Kidney glomerular epithelial cell (primary cell): Measurements from ENCODE around the gene KCNK5.
A peak's percentile ranks its signal among the peaks of the same experiment; 100 is the strongest.

Experiments
- DNase-seq: peaks from one replicate; lab custom pipeline; 2025; lab: John Stamatoyannopoulos, UW

KCNK5 gene

DNA sequence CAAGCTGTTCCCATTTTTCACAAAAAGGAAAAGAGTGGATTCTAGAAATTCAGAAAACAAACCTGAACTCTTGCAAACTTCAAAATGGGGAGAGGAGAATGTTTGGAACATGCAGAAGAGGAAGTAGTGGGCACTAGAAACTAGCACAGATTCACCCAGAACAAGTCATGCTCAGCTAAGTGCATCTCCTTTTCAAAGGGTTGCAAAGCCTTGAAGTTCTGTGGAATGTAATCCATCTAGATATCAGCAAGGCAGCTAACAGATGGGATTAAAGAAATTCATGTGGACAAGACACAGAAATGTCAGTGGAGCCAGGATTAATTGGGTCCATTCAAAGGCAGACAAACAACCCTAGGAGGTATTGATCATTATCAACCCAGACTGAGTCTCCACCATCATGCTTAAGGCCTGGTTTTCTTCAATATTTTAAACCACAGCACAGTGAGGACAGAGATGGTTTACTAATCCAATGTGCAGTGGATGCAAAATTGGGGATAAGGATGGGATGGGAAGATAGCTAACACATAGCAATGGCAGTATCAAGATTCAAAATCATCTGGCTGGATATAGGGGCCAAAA lies 31.3 kb downstream of the KCNK5 start:
- DNase-seq, result no peak

DNA sequence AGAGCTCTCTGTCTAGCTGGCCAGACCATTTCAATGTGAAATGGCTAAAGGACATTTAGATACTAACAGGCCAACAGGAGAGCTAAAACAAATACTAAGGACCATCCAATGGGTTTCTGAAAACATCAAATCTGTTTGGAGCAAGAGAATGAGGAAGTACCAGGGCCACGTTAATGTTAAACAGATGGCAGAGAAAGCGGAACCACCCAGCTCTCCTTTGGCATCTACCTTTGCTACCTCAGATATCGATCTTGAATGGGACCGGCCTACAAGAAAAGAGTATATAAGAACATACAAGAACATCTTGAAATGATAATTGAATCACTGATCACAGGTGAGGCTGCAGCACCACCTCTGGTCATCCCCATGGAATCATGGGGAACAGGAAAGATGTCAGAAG lies 31.8 kb downstream of the KCNK5 start:
- no peak for DNase-seq

DNA sequence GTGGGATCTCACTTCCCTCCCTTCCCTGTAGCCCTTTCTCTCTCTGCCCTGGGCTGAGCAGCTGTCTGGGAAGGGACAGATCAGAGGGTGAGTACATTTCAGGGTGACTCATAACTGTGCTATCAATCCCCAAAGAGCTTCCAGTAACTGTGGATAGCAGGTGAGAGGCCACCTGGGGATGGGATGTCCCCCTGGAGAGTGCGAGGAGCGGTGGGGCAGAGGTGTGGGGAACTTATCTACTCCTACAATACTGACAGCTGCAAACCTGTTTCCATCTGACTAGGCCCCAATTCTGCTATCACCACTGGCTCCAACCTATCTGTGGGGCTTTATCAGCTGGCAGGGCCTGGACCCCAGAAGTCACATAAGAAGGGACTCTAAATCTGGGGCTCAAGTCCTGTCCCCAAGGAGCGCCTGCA lies 32.6 kb downstream of the KCNK5 start:
- no peak for DNase-seq

DNA sequence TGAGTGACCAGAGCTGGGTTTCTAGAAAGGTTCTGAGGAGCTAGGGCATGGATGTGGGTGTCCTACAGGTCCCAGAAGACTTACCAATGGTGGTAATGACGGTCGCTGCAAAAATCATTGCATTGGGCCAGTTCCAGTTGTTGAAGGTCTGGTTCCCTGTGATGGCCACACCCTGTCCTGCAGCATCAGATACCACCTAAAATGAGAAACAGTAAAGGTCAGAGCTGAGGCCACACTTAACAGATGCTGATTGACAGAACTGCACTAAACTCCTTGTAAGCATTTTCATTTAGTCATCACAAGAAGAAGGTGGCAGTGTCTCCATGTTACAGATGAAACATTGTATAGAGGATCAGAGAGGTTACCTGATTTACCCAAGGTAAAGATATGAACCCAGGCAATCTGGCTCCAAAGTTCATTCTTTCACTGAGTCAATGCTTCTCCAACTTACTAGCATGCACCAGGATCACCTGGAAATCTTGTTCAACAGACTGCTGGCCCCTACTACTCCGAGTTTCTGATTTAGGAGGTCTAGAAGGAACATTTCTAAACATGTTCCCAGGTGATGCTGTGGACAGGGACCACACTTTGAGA lies 33.4 kb downstream of the KCNK5 start:
- DNase-seq, result no peak

DNA sequence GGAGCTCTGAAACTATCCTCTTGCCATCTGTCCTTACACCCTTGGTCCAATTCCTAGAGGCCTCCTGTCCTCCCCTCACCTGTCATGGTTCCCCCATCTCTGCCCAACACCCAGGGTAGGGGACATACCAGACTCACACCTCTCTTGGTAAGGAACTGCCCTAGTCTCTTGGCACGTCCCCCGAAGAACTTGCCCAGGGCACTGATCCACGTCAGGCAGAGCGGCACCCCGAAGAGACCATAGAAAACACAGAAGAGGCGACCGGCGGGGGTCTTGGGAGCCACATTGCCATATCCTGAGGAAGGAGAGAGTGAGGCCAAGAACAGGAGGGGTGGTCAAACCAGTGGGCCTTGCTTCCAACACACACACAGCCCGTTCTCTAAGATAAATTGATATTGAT lies 34.8 kb downstream of the KCNK5 start:
- DNase-seq, result no peak

DNA sequence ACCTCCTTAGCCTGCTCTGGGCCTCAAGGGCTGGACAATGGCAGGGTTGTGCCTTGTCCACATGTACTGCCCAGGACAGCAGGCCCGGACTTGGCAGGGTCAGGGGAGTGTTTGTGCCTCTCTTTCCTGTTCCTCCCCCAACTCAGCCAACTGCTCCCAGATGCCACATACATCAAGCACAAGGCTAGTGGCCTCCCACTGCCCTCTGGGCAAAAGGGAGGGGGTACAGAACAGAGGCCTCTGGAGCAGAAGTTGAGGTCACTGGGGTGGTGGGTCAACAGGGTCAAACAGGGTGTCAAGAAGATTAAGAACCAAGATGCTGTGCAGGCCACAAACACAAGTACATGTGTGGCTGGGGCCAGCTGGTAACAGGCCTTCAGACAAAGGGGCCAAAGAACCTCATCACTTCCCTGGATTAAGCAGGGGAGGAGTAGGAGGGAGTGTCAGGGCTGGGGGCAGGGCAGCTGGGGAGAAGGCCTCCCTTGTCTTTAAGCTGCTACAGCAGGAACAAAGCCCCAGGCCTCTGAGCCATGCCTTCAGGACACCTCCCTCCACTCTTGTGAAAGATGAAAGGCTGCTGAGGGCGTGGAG lies 36.0 kb downstream of the KCNK5 start:
- DNase-seq, result no peak

DNA sequence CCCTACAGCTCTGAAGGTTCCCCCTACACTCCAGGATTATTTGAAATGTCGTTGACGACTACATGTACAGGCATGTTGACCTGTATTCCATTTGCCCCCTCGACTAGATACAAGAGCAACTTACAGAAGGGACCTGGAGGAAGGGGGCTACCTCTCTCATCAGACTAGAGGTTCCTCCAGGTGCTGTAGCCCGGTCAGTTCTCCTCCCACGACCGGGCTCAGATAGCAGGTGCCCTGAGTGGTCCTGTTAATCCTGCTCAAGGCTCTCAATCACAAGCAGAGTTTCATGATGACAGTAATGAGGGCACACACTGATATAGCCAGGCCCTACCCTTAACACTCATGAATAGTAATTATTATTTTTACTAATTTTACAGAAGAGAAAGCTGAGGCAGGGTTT lies 36.5 kb downstream of the KCNK5 start:
- DNase-seq, result no peak

DNA sequence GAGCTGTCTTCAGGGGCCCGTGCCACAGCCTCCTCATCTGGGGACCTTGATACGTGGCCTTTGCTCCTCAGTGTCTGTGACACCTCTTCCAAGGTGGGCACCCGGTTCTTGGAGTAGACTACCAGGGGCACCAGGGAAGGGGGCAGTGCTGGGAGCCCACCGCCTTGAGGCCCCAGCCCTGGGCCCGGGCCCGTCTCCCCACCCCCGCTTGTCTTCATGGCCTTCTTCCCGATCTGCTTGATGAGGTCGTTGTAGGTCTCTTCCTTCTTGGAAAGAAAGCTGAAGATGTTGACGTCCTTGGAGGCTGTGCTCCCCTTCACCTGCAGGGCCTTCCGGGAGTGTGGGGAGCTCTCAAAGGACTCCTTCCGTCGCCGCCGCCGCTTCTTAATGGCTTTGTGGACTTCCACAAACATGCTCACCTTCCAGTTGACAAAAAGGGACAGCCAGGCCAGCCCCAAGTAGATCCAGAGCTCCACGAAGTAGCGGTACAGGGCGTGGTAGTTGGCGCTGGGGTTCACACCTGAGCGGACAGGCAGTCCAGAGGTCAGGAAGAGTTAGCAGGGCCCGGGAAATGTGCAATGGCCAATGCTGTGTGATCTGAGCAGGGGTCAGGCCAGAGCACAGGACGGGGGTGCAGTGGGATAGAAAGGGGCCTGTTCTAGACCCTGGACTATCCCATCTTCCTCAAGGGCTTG lies 37.9 kb downstream of the KCNK5 start:
- DNase-seq, result no peak

DNA sequence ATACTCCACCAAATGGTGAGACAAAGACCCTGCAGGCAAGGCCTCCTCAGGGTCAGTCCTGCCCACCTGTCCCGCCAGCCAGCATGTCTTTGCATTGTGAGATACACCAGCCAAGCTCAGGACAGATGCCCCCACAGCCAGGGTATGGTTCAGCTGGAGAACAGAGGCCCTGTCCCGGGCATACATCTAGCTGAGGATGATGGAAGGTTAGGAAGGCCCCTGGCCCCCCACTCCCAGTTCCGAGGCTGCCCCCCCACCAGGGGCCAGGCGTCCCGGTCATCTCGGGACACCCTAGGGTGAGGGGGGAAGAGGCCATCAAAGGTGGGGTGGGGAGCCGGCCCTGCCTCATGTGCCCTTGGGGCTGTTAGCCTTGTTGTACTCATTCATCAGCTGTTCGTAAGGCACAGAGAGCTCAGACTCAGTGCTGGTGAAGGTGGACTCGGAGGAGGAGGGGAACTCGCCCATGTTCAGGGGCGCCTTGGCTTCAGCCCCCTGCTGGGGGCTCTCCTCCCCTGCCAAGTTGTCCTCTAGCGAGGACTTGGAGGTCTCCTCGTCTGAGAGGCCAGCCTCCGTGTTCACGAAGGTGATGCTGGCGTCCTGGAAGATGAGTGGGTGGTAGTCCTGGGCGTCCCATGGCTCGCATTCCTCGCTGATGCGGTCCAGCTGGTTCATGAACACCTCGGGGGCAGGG lies 38.6 kb downstream of the KCNK5 start:
- DNase-seq, result no peak

DNA sequence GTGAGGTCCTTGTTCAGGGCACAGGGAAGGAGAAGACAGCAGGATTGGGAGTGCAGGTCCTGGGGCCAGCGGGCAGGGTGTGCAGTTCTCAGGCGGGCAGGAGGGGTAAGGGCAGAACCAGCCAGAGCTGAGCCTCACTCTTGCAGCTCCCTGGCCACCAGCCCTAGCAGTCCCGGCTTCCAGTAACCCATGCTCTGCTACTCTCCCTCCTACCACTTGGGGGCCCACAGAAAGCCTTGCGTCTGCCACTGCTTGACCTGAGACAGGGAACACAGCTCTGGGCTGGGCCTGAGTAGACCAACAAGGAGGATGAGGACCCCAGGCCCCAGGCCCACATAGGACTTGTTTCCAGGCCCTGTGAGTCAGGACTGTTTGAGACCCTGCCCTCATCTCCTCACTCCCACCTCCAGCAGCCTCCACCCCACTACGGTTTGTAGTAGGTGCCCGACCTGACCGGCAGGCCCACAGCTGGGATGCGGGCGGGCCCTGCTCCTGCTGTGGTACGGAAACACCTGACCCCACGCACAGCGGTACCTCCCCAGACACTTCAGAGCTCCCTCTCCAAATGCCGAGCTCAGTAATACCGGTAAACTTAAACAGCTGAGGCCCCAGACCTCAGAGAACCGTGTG lies 39.2 kb downstream of the KCNK5 start:
- DNase-seq, result peak; percentile 21

DNA sequence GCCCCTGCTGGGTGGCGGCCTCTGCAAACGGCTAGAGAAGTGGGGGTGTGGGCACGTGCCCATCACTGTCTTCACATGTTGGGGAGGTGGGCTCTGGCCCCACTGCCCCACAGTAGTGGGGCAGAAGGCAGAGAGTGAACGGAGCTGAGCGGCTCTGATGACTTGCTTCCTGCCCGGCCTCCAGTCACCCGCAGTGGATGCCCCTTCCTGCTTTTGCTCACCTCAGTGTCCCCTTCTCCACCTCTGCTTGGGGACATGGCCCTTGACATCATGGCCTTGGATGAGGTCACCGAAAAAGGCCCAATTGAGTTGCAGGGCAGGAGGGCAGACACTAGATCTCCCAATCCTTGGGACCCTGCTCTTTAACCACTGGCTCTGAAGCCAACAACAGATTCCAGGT lies 40.1 kb downstream of the KCNK5 start:
- no peak for DNase-seq

DNA sequence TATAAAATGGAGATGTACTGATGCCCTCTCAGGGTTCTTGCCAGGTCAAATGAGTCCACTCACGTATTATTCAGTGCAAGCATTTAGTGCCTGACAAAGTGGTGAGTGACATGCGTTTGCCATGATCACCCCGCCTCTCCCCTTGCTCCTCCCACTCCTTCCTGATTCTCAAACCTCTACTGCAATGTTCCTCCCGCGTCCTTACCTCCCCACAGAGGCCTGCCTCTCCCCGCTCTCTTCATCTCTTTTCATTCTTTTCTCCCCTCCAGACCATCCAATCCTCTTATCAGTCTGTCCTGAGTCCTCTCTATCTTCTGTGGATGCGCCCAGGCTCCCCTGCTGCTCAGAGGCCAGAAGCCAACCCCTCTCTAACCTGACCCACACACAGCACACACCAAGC lies 40.7 kb downstream of the KCNK5 start:
- DNase-seq, result no peak

DNA sequence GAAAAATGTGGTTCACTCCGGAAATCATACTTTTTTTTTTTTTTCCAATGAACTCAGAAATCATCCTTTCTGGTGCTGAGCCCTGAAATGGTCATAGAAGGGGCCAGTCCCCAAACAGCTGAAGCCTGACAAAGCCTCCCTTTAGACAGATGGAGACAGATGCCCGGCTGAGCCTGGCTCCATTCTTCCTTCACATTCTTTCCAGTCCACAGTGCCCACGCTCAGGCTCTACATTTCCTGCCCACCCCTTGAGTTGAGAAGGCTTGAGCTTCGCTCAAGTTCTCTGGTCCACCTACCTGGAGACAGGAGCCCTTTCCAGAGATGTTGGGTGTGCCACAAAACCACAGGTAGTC lies 41.2 kb downstream of the KCNK5 start:
- no peak for DNase-seq

DNA sequence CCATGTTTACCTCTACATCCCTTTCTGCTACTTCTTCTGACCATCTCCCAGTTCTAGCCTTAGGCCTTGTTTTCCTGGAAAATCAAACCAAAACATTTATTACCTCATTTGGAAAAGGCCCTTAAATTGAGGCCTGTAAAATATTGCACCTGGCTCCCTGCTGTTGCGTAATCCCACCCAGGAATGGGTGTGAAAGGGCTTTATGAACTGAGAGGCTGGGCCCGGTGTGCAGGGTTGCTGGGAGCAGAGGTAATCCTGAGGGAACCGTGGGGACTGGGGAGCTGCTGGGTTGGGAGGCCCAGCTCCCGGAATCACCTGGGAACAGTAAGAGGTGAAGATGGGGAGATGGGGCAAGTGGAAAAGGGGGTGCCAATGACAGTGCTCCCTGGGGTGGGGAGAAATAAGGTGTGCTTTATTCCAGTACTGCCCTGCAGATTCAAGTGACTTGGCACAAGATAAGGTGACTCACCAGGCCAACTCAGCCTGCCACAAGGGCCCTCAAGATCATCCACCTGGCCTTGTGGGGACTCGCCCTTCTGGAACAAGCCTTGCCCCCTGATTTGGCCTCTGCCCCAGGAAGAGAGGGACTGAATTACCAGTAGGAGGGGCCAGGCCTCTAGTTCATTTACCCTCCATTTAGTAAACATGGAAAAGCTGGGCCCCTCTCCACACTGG lies 44.2 kb downstream of the KCNK5 start:
- no peak for DNase-seq

DNA sequence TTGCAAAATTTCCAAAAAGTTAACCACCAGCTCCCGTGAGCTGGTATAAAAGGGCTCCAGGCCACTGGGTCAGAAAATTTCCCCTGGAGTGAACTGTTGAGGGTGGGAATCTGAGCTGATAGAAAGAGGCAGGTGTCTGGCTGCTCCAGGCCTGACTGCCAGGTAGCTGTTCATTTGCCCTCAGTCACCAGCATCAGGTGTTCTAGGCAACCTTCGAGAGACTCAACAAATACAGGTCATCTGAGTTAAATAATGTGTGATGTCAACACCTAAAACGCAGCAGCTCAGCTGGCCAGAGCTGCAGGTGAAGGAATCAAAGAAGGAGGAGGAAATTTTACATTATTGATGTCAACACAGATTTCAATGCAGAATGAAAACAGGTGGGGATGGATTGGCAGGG lies 46.7 kb downstream of the KCNK5 start:
- DNase-seq, result no peak

DNA sequence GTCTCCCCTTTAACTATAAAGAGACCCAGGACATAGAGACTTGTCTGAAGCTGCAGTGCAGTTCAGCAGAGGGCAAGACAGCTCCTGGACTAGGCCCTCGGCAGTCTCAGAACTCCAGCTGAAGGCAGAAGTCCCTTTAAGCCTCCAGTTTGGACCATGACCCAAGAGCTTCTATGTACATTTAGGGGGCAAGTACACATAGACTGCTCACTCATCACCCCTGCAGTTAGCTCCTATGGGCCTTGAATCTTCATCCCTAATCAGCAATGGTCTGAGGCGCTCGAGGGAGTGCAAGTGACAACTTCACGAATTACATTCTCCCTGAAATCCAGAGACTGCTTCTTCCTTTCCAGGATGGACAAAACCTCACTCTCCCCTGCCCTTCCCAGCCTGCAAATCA lies 47.4 kb downstream of the KCNK5 start:
- no peak for DNase-seq

DNA sequence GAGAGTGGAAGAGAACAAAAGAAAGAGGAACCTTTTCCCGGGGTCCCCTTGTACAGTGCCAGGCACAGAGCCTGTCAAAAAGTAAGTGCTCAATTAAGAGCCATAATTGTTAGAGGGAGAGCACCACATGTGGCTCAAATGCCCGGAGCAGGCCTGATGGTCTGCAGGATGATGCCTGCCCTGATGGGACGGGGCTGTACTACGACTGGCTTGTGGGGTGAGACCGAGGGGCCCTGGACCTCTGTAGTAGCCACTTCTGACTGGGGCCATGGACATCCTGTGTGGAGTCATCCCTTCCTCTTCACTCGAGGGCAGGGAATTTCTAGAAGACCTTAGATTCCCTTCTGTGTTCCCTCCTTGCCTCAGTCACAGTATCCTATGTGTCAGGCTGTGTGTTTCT lies 47.9 kb downstream of the KCNK5 start:
- no peak for DNase-seq

DNA sequence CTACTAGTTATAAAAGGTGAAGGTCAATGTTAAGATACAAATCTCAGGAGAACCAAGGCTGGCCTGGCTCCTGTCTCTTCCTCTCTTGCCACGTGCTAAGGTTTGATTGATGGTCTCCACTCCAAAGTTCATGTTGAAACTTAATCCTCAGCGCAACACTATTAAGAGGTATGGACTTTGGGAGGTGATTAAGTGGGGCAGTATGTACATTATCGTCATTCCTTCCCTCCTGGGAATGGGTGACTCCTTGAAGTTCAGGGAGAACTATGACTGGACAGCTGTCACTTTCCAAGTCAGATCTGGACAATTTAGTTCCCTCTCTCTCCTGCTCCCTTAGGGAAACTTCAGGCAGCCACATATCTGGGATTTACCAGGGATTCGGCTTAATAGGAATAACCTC lies 50.5 kb downstream of the KCNK5 start:
- DNase-seq, result no peak

DNA sequence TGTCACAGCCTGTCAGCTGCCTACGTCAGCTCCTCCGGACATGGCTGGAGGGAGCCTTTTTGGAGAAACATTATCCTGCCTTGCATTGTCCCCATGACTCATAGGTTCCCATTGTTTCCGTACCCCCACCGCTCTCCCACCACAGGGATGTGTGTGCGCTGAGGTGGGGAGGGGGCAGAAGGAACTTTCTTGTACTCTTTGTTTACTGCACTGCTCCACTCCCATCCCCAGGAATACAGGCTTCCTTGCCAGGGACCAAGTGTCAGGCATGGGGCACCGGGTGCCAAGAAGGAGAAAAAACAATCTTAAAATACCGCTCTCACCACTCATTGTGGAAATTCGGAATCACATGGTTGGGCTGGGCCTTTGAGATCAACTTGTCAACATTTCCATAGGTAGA lies 51.0 kb downstream of the KCNK5 start:
- no peak for DNase-seq

DNA sequence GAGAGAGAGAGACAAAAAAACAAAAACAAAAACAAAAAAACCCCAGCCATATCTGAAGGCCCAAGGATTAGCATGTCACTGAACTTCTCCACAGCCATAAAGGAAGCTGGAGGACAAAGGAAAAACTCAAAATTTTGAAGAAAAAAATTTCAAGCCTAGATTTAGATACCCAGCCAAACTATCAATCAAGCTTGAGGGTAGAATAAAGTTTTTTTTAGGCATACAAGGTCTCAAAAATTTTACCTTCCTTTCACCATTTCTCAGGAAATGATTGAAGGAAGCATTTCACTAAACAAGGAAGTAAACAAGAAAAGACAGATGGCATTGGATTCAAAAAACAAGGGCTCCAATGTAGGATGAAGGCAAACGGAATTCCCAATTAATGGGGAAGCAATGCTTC lies 52.1 kb downstream of the KCNK5 start:
- no peak for DNase-seq

DNA sequence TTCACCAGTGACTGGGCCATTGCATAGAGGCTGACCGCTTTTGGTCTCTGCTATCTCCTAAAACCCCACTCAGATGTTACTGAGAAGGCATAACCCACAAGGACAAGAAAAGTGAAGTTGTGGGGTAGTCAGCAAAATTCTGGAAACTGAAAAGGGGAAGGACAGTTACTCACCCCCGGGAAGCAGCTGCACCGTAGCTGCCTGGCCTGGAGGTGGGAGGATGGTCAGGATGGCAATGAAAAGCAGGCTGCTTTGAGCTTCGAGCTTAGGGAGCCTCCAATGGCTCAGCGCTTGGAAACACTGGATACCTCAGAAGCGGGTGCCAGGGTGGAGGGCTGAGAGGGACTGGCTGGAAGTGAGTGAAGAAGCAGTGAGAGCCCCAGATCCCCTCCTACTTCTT lies 56.0 kb downstream of the KCNK5 start:
- no peak for DNase-seq

DNA sequence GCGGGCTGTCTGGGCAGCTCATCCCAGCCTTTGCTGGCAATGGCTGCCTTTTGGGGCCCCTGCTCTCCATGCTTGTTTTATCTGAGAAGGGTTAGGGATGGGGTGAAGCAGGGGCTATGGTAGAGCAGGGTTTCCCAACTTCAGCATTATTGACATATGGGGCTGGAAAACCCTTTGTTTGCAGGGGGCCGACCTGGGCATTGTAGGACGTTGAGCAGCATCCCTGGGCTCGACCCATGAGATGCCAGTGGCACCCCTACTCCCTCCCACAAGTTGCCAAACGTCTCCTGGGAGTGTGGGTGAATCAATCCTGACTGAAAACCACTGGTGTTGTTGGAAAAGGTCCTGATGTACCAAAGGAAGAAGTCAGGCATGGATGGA lies 56.9 kb downstream of the KCNK5 start:
- no peak for DNase-seq
